Gastrocnemius medialis (tissue), 4 donors: ENCODE results near the gene EEF2KMT. TPM values are rescaled to one million over a fixed set of nuclear protein-coding genes. Genes with fewer than 3 reads are reported as not detected.
"Not testable (repeated sequence)": the region's sequence is repeated elsewhere in the genome, so short reads cannot be mapped to it uniquely, and the experiment has no call there.

ENCODE experiments used
- ATAC-seq, 2 donors: fragments of 150-250 bp; one replicate each; pipeline ENCODE4 v1.9.1; 2016
- DNase-seq, 2 donors: peaks; one replicate each; pipeline ENCODE4 v3.0.0-alpha.2; 2019
- H3K27ac ChIP-seq, 4 donors: fragments of 200-600 bp; sonication (generic); 1 replicate in 1 of 4; 2 replicates in 3 of 4; pipeline ENCODE4 v1.5.1; 2016 to 2018; ENCODE audit warnings: mild to moderate bottlenecking in 2 of 4, moderate library complexity in 1 of 4
- H3K27me3 ChIP-seq, 3 donors: fragments of 200-600 bp; sonication (generic) in 2 of 3; 1 replicate in 1 of 3; 2 replicates in 2 of 3; pipeline versions ENCODE4 v1.5.1 to v1.6.0; 2016 to 2019; ENCODE audit warnings: mild to moderate bottlenecking in 1 of 3, moderate library complexity in 1 of 3
- H3K36me3 ChIP-seq, 2 donors: fragments of 200-600 bp; sonication (generic) in 1 of 2; one replicate each; pipeline ENCODE4 v1.5.1; 2017 to 2018
- H3K4me1 ChIP-seq, 2 donors: fragments of 200-600 bp; sonication (generic) in 1 of 2; one replicate each; pipeline ENCODE4 v1.5.1; 2016 to 2017; ENCODE audit warnings: mild to moderate bottlenecking in 2 of 2
- H3K4me3 ChIP-seq, 4 donors: fragments of 200-600 bp; sonication (generic) in 3 of 4; 1 replicate in 1 of 4; 2 replicates in 3 of 4; pipeline ENCODE4 v1.5.1; 2016 to 2019; ENCODE audit warnings: mild to moderate bottlenecking in 2 of 4
- H3K9me3 ChIP-seq, 3 donors: fragments of 200-600 bp; sonication (generic) in 2 of 3; 1 replicate in 1 of 3; 2 replicates in 2 of 3; pipeline ENCODE4 v1.5.1; 2016 to 2019
- CTCF ChIP-seq, 5 experiments: fragments of 450-650 bp in 3 of 5; fragments of 200-600 bp in 2 of 5; sonication (generic) in 2 of 5; IDR thresholded peaks in 4 of 5; conservative IDR thresholded peaks in 1 of 5; 1 replicate in 4 of 5; 2 replicates in 1 of 5; pipeline ENCODE4 v1.5.1; 2016 to 2019; ENCODE audit warnings: antibody characterized with exemption in 5 of 5, mild to moderate bottlenecking in 3 of 5, moderate library complexity in 3 of 5
- in situ Hi-C, 4 donors: fragments of 200-750 bp; cut with MboI; loops; one replicate each; pipeline versions ENCODE4 v1.15.0 to v1.8.0; 2017; ENCODE audit warnings: low sequenced_read_pairs in 4 of 4
- intact Hi-C: fragments of 100-400 bp; cut with DNase I; formaldehyde crosslinking; loops from one replicate; pipeline ENCODE4 v1.15.1; 2023; ENCODE audit warnings: low total_unique reads
- total RNA-seq, 4 donors: library from RNA; depleted of rRNA; stranded (reverse); fragments of >200 nt; gene quantifications; one replicate each; pipeline versions ENCODE4 v1.1.0 to v1.2.3, GENCODE V29; 2016

The EEF2KMT gene
- total RNA-seq, 4 donors from 2014 or later, result 10.0 to 17.1 (median 12.4) TPM

- H3K4me3 ChIP-seq, H3K9me3 ChIP-seq, H3K27ac ChIP-seq, ATAC-seq, H3K27me3 ChIP-seq, H3K4me1 ChIP-seq, H3K36me3 ChIP-seq, in situ Hi-C loops, DNase-seq: not testable (repeated sequence)
- intact Hi-C loops, result loop anchor here (10.0 kb wide), 1 partner anchor 249 kb away; the partner anchor contains the start of genes GLYR1 and UBN1
These were observed 3.8 kb downstream of the EEF2KMT start for GRCh38 chr16:5093746-5094145.

GRCh38 chr16:5093081-5093480, 4.5 kb downstream of the EEF2KMT start:
- in situ Hi-C loops, ATAC-seq: not testable (repeated sequence)

GRCh38 chr16:5090592-5090991, 7.0 kb downstream of the EEF2KMT start:
- peaks cover 0 to 11% of the 10 kb centered on the region in 2 donors for H3K36me3 ChIP-seq
- H3K27ac ChIP-seq, in situ Hi-C loops, H3K9me3 ChIP-seq, ATAC-seq, H3K4me1 ChIP-seq, DNase-seq, H3K27me3 ChIP-seq, H3K4me3 ChIP-seq: not testable (repeated sequence)
- intact Hi-C loops, result loop anchor here (10.0 kb wide), 1 partner anchor 246 kb away; the partner anchor contains the start of genes GLYR1 and UBN1

More at GRCh38 chr16:5093081-5093480, 4.5 kb downstream of the EEF2KMT start:
- intact Hi-C loops, result loop anchor here (10.0 kb wide), 1 partner anchor 248 kb away; the partner anchor contains the start of genes GLYR1 and UBN1
- H3K4me1 ChIP-seq, DNase-seq, H3K27ac ChIP-seq, H3K4me3 ChIP-seq, H3K9me3 ChIP-seq, H3K27me3 ChIP-seq, H3K36me3 ChIP-seq: not testable (repeated sequence)

GRCh38 chr16:5089911-5090555, 7.6 kb downstream of the EEF2KMT start:
- peaks cover 0 to 16% of the 10 kb centered on the region in 2 donors for H3K36me3 ChIP-seq
- intact Hi-C loops, result loop anchor here (10.0 kb wide), 1 partner anchor 245 kb away; the partner anchor contains the start of genes GLYR1 and UBN1

GRCh38 chr16:5088936-5089335, 8.7 kb downstream of the EEF2KMT start:
- H3K27me3 ChIP-seq, ATAC-seq, DNase-seq, intact Hi-C loops, H3K9me3 ChIP-seq, H3K4me1 ChIP-seq, H3K4me3 ChIP-seq, in situ Hi-C loops, H3K27ac ChIP-seq: not testable (repeated sequence)
- H3K36me3 ChIP-seq, result peaks cover 0 to 18% of the 10 kb centered on the region in 2 donors

More at GRCh38 chr16:5089911-5090555, 7.6 kb downstream of the EEF2KMT start:
- H3K27ac ChIP-seq, DNase-seq, in situ Hi-C loops, ATAC-seq, H3K27me3 ChIP-seq, H3K9me3 ChIP-seq, H3K4me1 ChIP-seq, H3K4me3 ChIP-seq: not testable (repeated sequence)

GRCh38 chr16:5088086-5088790, 9.4 kb downstream of the EEF2KMT start:
- H3K27ac ChIP-seq, in situ Hi-C loops, H3K9me3 ChIP-seq, ATAC-seq, intact Hi-C loops, H3K4me3 ChIP-seq, H3K4me1 ChIP-seq, H3K27me3 ChIP-seq, DNase-seq: not testable (repeated sequence)
- H3K36me3 ChIP-seq, result peaks cover 0 to 23% of the 10 kb centered on the region in 2 donors

GRCh38 chr16:5085716-5086115, 11.9 kb downstream of the EEF2KMT start:
- intact Hi-C loops, H3K27me3 ChIP-seq, H3K4me3 ChIP-seq, DNase-seq, in situ Hi-C loops, ATAC-seq, H3K27ac ChIP-seq, H3K4me1 ChIP-seq, H3K9me3 ChIP-seq: not testable (repeated sequence)
- H3K36me3 ChIP-seq, result peaks cover 0 to 45% of the 10 kb centered on the region in 2 donors

- H3K27ac ChIP-seq, in situ Hi-C loops, H3K4me3 ChIP-seq, H3K9me3 ChIP-seq, ATAC-seq, H3K4me1 ChIP-seq, intact Hi-C loops, H3K27me3 ChIP-seq: not testable (repeated sequence)
- DNase-seq, result peak in 1 of 2 donors; percentile 35
- H3K36me3 ChIP-seq, result peaks cover 0 to 50% of the 10 kb centered on the region in 2 donors
- TF ChIP-seq CTCF (IDR thresholded peaks at IDR 0.05 in 4 of 5, conservative IDR thresholded peaks at IDR 0.05 in 1 of 5), result peak in 4 of 5 experiments; percentile 33 to 61 (median 48)
These were observed 12.8 kb downstream of the EEF2KMT start for GRCh38 chr16:5084802-5085201.

GRCh38 chr16:5084099-5084731, 13.4 kb downstream of the EEF2KMT start:
- H3K4me3 ChIP-seq, H3K27ac ChIP-seq, in situ Hi-C loops, ATAC-seq, H3K4me1 ChIP-seq, intact Hi-C loops, H3K9me3 ChIP-seq, H3K27me3 ChIP-seq, DNase-seq: not testable (repeated sequence)
- H3K36me3 ChIP-seq, result peaks cover 0 to 55% of the 10 kb centered on the region in 2 donors

GRCh38 chr16:5083646-5084045, 13.9 kb downstream of the EEF2KMT start:
- H3K4me3 ChIP-seq, DNase-seq, H3K27ac ChIP-seq, in situ Hi-C loops, H3K9me3 ChIP-seq, H3K4me1 ChIP-seq, intact Hi-C loops, ATAC-seq, H3K27me3 ChIP-seq: not testable (repeated sequence)
- H3K36me3 ChIP-seq, result peaks cover 0 to 54% of the 10 kb centered on the region in 2 donors
